ENCODE data around the gene ZNF227.
"Not testable (repeated sequence)": the region's sequence is repeated elsewhere in the genome, so short reads cannot be mapped to it uniquely, and the experiment has no call there.

ZNF227 gene

GRCh38 chr19:44253392-44253791, 41.1 kb downstream of the ZNF227 start:
- not testable (repeated sequence) for DNase-seq

GRCh38 chr19:44254496-44254895, 42.2 kb downstream of the ZNF227 start:
- no peak for DNase-seq

GRCh38 chr19:44255705-44256411, 43.5 kb downstream of the ZNF227 start:
- no peak for DNase-seq

GRCh38 chr19:44258136-44258535, 45.8 kb downstream of the ZNF227 start:
- no peak for DNase-seq

GRCh38 chr19:44258835-44259413, 46.6 kb downstream of the ZNF227 start:
- DNase-seq, result no peak

GRCh38 chr19:44260343-44260681, 48.0 kb downstream of the ZNF227 start:
- no peak for DNase-seq

- DNase-seq, result no peak
Measured at GRCh38 chr19:44260695-44261446, 48.5 kb downstream of the ZNF227 start.

GRCh38 chr19:44277331-44277730, 65.0 kb downstream of the ZNF227 start:
- DNase-seq, result no peak

- no peak for DNase-seq
Measured at GRCh38 chr19:44278181-44278690, 65.9 kb downstream of the ZNF227 start.

GRCh38 chr19:44280916-44281315, 68.6 kb downstream of the ZNF227 start:
- DNase-seq, result no peak

GRCh38 chr19:44282846-44283245, 70.5 kb downstream of the ZNF227 start:
- no peak for DNase-seq

- DNase-seq, result no peak
Measured at GRCh38 chr19:44284968-44285367, 72.6 kb downstream of the ZNF227 start.

All from DMS153 (cell line).